Small intestine (tissue), 7 donors: ENCODE data around the gene ALPP. TPM values are rescaled to one million over a fixed set of nuclear protein-coding genes. Genes with fewer than 3 reads are reported as not detected.
"Not testable (repeated sequence)": the region's sequence is repeated elsewhere in the genome, so short reads cannot be mapped to it uniquely, and the experiment has no call there.

Experiments
- DNase-seq, 2 donors: peaks; one replicate each; pipeline versions ENCODE4 v3.0.0 to v3.0.0-alpha.2; 2013
- FAIRE-seq: peaks from 2 replicates; lab custom pipeline; 2012; peaks lifted over from hg19 to GRCh38; lab: Jason Lieb, UNC
- H3K27ac ChIP-seq, 3 donors: one replicate each; pipeline ENCODE4 v1.5.1; 2013; ENCODE audit warnings: low read length in 2 of 3, mild to moderate bottlenecking in 2 of 3, control low read depth in 1 of 3, inconsistent platforms in 1 of 3, low read depth in 1 of 3, moderate library complexity in 1 of 3
- H3K27me3 ChIP-seq, 3 donors: one replicate each; pipeline ENCODE4 v1.6.1; 2013; ENCODE audit warnings: low read length in 3 of 3, inconsistent platforms in 1 of 3; ENCODE audit not compliant: control insufficient read depth in 3 of 3, insufficient read depth in 3 of 3
- H3K36me3 ChIP-seq, 3 donors: one replicate each; pipeline ENCODE4 v1.6.1; 2013; ENCODE audit warnings: low read length in 3 of 3, inconsistent platforms in 1 of 3, low read depth in 1 of 3, mild to moderate bottlenecking in 1 of 3, moderate library complexity in 1 of 3; ENCODE audit not compliant: control insufficient read depth in 3 of 3, insufficient read depth in 2 of 3
- H3K4me1 ChIP-seq, 3 donors: one replicate each; pipeline ENCODE4 v1.6.1; 2013; ENCODE audit warnings: low read length in 2 of 3, inconsistent platforms in 1 of 3, low read depth in 1 of 3, mild to moderate bottlenecking in 1 of 3, moderate library complexity in 1 of 3; ENCODE audit not compliant: control insufficient read depth in 3 of 3, insufficient read depth in 2 of 3
- H3K4me3 ChIP-seq, 3 donors: one replicate each; pipeline ENCODE4 v1.5.1; 2013; ENCODE audit warnings: low read length in 3 of 3, control low read depth in 1 of 3, inconsistent platforms in 1 of 3, low read depth in 1 of 3, mild to moderate bottlenecking in 1 of 3, moderate library complexity in 1 of 3
- H3K9me3 ChIP-seq, 2 donors: one replicate each; pipeline ENCODE4 v1.6.1; 2013; ENCODE audit warnings: low read depth in 1 of 2, low read length in 1 of 2; ENCODE audit not compliant: control insufficient read depth in 2 of 2, insufficient read depth in 1 of 2
- WGBS, 3 donors: extraction: QIAGEN DNeasy Blood & Tissue Kit; methylation state at CpG; one replicate each; pipeline ENCODE4 v1.1.7; 2013; 5-methylcytosine and 5-hydroxymethylcytosine counted together
- polyA plus RNA-seq, 4 donors: library from polyadenylated mRNA; stranded (reverse) in 3 of 4; unstranded in 1 of 4; fragments of 200-250 nt in 3 of 4; fragments of 120-200 nt in 1 of 4; gene quantifications; one replicate each; pipeline versions ENCODE4 v1.2.1 to v1.2.3, GENCODE V29; 2013
- donor health status: healthy with polysubstance abuse.
- donor health status: control.
- donor health status: control.
- donor health status: Bipolar disorder and iron deficiency.
- donor health status: healthy.

ALPP gene
- polyA plus RNA-seq, 4 donors, result 0.01 TPM; not detected in 3

DNA sequence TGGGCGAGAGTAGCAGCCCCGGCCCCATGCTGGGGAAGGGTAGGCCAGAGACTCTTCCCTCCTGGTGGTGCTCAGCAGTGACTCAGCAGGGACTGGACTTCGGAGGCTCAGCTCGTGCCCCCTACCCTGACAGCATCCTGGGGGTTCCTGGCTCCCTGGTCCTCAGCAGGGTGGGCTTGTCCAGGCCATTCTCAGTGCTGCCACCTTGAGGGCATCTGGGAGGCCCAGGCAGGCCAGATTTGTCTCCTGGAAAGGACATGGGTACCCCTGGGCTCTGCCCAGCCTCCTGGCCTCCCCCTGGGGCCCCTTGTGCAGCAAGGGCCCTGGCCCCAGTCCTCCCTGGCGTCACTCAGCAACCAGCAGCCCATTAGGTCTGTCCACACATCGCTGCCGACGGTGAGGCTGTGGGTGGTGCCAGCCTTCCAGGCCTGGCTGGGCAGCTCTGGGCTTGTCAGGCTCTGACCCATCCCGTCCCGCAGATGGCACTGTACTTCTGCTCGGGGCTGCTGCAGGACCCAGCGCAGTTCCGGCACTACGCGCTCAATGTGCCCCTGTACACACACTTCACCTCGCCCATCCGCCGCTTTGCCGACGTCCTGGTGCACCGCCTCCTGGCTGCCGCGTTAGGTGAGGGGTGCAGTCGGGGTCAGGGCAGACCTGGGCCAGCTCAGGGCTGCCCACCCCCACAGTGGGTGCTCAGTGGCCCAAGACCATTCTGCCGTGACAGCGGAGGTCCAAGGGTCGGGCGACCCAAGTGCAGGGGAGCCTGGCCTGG lies 45.0 kb upstream of the ALPP start:
- no peaks in the 10 kb centered on the region for H3K9me3 ChIP-seq
- no peak for FAIRE-seq
- no peaks in the 10 kb centered on the region for H3K4me1 ChIP-seq
- H3K4me3 ChIP-seq, result no peak overlapping the region
- 94 to 95% (median 95%) methylated on average over 26 to 28 of the region's 28 CpGs for WGBS, 3 donors
- no peak for DNase-seq
- H3K36me3 ChIP-seq, result peaks cover 0 to 46% (median 0%) of the 10 kb centered on the region in 3 donors
- no peak overlapping the region for H3K27ac ChIP-seq
- no peaks in the 10 kb centered on the region for H3K27me3 ChIP-seq

GRCh38 chr2:232334136-232334884 lies 44.2 kb upstream of the ALPP start:
- not testable (repeated sequence) for FAIRE-seq
- H3K36me3 ChIP-seq, result peaks cover 0 to 44% (median 0%) of the 10 kb centered on the region in 3 donors
- 94 to 99% (median 95%) methylated on average over 27 to 31 of the region's 33 CpGs for WGBS, 3 donors

GRCh38 chr2:232334885-232335205 lies 43.7 kb upstream of the ALPP start:
- FAIRE-seq, H3K9me3 ChIP-seq, H3K27ac ChIP-seq, H3K4me3 ChIP-seq, DNase-seq, H3K27me3 ChIP-seq, H3K4me1 ChIP-seq: not testable (repeated sequence)
- H3K36me3 ChIP-seq, result peaks cover 0 to 44% (median 0%) of the 10 kb centered on the region in 3 donors
- 84 to 93% (median 92%) methylated on average over 5 to 6 of the region's 6 CpGs for WGBS, 3 donors

More at GRCh38 chr2:232334136-232334884, 44.2 kb upstream of the ALPP start:
- not testable (repeated sequence) for H3K9me3 ChIP-seq, H3K4me1 ChIP-seq, H3K27me3 ChIP-seq, DNase-seq, H3K4me3 ChIP-seq, H3K27ac ChIP-seq

- not testable (repeated sequence) for DNase-seq, H3K9me3 ChIP-seq, H3K27ac ChIP-seq, H3K4me3 ChIP-seq, H3K4me1 ChIP-seq, H3K27me3 ChIP-seq, FAIRE-seq
- peaks cover 0 to 42% (median 0%) of the 10 kb centered on the region in 3 donors for H3K36me3 ChIP-seq
- WGBS, 3 donors, result 64 to 72% (median 66%) methylated on average over 12 to 15 of the region's 15 CpGs
Observed at GRCh38 chr2:232335206-232335858, 43.2 kb upstream of the ALPP start.

DNA sequence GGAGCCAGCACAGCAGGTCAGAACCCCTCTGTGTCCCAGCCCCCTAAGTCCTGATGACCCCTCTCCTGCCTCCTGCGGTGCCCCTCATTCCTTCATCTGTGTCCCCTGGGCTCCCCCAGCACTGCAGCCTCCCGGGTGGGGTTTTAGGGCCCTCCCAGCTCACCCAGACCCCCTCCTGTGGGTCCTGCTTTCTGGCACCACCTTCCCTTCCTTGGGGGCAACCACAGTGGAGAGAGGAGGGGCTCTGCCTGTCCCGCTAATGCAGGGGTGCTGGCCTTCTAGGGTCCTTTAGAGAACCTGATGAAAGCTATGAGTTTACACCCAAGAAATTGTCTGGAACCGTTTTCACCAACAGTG lies 42.7 kb upstream of the ALPP start:
- 91 to 95% (median 94%) methylated on average over 4 of the region's 4 CpGs for WGBS, 3 donors
- no peak for DNase-seq
- no peak for FAIRE-seq
- H3K9me3 ChIP-seq, result no peaks in the 10 kb centered on the region
- no peak overlapping the region for H3K27ac ChIP-seq
- H3K4me1 ChIP-seq, result no peaks in the 10 kb centered on the region
- H3K4me3 ChIP-seq, result no peak overlapping the region
- peaks cover 0 to 39% (median 0%) of the 10 kb centered on the region in 3 donors for H3K36me3 ChIP-seq
- H3K27me3 ChIP-seq, result no peaks in the 10 kb centered on the region

DNA sequence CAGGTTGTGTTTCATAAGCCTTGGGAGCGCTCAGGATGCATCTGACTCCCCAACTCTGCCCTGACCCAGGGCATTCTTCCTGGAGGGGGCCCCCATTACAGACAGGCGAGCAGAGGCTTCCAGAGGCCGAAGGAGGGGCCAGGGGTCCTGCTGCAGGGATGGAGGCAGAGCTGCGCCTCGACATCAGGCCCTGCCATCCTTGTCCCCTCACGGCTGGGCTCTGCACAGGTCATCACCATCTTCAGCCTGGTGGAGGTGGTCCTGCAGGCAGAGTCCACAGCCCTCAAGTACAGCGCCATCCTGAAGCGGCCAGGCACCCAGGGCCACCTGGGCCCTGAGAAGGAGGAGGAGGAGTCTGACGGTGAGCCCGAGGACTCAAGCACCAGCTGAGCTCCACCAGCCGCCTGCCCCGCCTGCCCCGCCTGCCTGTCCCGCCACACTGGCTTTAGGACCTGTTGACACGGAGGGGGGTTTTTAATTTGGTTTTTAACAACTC lies 42.3 kb upstream of the ALPP start:
- DNase-seq (no peak), FAIRE-seq (no peak)
- Histone ChIP-seq H3K27ac (no peak overlapping the region), H3K4me3 (no peak overlapping the region), H3K36me3 (peaks cover 0 to 39% (median 0%) of the 10 kb centered on the region in 3 donors), H3K27me3 (no peaks in the 10 kb centered on the region), H3K4me1 (no peaks in the 10 kb centered on the region), H3K9me3 (no peaks in the 10 kb centered on the region)
- WGBS, 3 donors, result 81 to 91% (median 89%) methylated on average over 13 to 15 of the region's 15 CpGs

DNA sequence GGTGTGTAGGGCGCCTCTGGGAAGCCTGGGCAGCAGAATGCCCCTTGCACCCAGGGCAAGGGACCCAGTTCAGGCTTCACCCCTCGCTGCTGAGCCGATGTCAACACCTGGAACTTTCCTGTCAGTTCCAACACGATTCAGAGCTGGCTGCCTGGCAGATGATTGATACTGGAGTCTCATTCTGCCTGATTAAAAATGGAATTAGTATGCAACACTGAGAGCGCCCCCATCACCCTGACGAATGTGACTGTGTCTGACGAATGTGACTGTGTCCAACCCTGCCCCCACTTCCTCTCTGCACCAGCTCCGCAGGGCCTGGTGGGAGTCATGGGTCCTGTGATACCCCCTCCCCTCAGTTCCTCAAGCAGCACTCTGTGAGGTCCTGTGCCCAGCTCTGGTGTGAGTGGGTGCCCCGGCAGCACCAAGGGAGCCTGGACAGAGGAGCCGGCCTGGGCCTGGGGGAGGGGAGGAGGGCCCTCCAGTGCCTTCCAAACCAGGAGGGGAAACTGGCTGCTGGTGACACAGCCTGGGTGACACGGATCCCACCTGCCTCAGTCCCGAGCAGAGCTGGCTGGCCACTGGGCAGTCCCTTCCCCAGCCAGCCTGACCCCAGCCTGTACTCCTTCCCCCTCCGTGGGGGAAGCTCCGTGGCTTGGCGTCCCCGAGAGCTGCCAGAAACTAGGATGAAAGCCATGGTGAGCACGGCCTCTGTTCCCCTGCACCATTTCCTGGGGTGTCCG lies 41.4 kb upstream of the ALPP start:
- WGBS, 3 donors, result 75 to 82% (median 78%) methylated on average over 16 to 18 of the region's 18 CpGs
- DNase-seq (no peak), FAIRE-seq (no peak)
- H3K4me3 ChIP-seq, result no peak overlapping the region
- H3K9me3 ChIP-seq, result no peaks in the 10 kb centered on the region
- H3K27me3 ChIP-seq, result no peaks in the 10 kb centered on the region
- H3K27ac ChIP-seq, result no peak overlapping the region
- peaks cover 0 to 39% (median 0%) of the 10 kb centered on the region in 3 donors for H3K36me3 ChIP-seq
- H3K4me1 ChIP-seq, result no peaks in the 10 kb centered on the region
